ENCODE measurements around the gene PNLIPRP1. TPM values are rescaled to one million over a fixed set of nuclear protein-coding genes. Genes with fewer than 3 reads are reported as not detected.

Gene PNLIPRP1
- total and polyA plus RNA-seq, 10 of the 15 experiments (the other 5 are each of a cell fraction or from before 2014, with no cell fraction given) = 0.74 TPM; not detected in 9

DNA sequence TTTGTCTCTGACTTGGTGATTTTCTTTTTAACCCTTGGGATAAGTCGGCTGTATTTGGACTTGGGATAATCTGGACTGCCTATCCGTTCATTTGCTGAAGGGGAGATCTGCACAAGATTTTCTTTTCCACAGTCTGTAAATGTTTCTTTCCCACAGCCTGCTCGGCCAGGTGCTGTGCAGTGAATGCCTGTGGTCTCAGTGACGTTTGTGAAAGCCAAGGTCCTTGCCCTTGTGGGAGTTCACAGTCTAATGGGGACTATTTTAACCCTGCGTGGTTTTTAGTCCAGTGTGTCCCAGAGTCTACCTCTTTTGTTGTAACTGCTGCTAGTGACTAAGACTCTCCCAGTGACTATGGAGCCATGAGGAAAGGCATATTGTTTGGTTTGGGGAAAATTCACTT is 36.1 kb upstream of the PNLIPRP1 start:
- intact Hi-C loops (cut with micrococcal nuclease; ENCODE audit: unreplicated experiment) = no loop called here
- H3K4me2 ChIP-seq (ENCODE audit: control insufficient read depth, insufficient read depth) = no peak overlapping the region

More for the DNA sequence above, 36.1 kb upstream of the PNLIPRP1 start:
- Histone ChIP-seq H3K27ac (ENCODE audit: control insufficient read depth, insufficient read depth) (no peak overlapping the region), H3K9me3 (replicated peaks; ENCODE audit: control insufficient read depth, insufficient read depth, low read length) (no peaks in the 10 kb centered on the region), H3K4me1 (ENCODE audit: control insufficient read depth, insufficient read depth, low read length) (no peaks in the 10 kb centered on the region), H3K9ac (ENCODE audit: control insufficient read depth, insufficient read depth, low read length) (no peak overlapping the region), H2AFZ (ENCODE audit: control insufficient read depth, low read depth, low read length) (no peak overlapping the region), H3K79me2 (ENCODE audit: control insufficient read depth, insufficient read depth, low read length) (no peaks in the 10 kb centered on the region), H3K4me3 (no peak overlapping the region), H4K20me1 (ENCODE audit: control insufficient read depth, insufficient read depth) (no peaks in the 10 kb centered on the region), H3K36me3 (ENCODE audit: control insufficient read depth in 2 of 2, insufficient read depth in 2 of 2, low read length in 1 of 2) (no peaks in the 10 kb centered on the region), H3K27me3 (replicated peaks in 1 of 2; ENCODE audit: control insufficient read depth in 2 of 2, insufficient read depth in 2 of 2, low read length in 1 of 2) (no peaks in the 10 kb centered on the region)
- DNase-seq (ENCODE audit: low read depth, low spot score) (no peak), FAIRE-seq (no peak), ATAC-seq (no peak)
- WGBS (ENCODE audit: insufficient coverage, insufficient replicate concordance, low lambda C conversion rate, missing lambda C conversion rate) = 31% methylated on average over 5 of the region's 5 CpGs
- BruUV-seq (replicated peaks) = no TSS peak
- CTCF ChIA-PET = no interaction called here
- RAD21 ChIA-PET (ENCODE audit: unreplicated experiment) = no interaction called here
- TF ChIP-seq JUND (IDR thresholded peaks at IDR 0.05; ENCODE audit: low read depth, low read length) (no peak), CHD1 (IDR thresholded peaks at IDR 0.05; ENCODE audit: low read depth, low read length) (no peak), SMAD5 (IDR thresholded peaks at IDR 0.05; ENCODE audit: low read depth) (no peak), CEBPB (IDR thresholded peaks at IDR 0.05; ENCODE audit: borderline replicate concordance in 1 of 2, low read depth in 2 of 2, low read length in 2 of 2) (no peak), SMC3 (IDR thresholded peaks at IDR 0.05; ENCODE audit: borderline replicate concordance, low read length) (no peak), SUPT20H (IDR thresholded peaks at IDR 0.05; ENCODE audit: borderline replicate concordance, control insufficient read depth, low read depth, low read length) (no peak), BRCA1 (IDR thresholded peaks at IDR 0.05; ENCODE audit: low read depth, low read length) (no peak), ZNF217 (IDR thresholded peaks at IDR 0.05) (no peak), ZNF274 (IDR thresholded peaks at IDR 0.05; ENCODE audit: insufficient read depth, insufficient read length) (no peak), PAX8 (IDR thresholded peaks at IDR 0.05) (no peak)
- TF ChIP-seq, protein P1, sequence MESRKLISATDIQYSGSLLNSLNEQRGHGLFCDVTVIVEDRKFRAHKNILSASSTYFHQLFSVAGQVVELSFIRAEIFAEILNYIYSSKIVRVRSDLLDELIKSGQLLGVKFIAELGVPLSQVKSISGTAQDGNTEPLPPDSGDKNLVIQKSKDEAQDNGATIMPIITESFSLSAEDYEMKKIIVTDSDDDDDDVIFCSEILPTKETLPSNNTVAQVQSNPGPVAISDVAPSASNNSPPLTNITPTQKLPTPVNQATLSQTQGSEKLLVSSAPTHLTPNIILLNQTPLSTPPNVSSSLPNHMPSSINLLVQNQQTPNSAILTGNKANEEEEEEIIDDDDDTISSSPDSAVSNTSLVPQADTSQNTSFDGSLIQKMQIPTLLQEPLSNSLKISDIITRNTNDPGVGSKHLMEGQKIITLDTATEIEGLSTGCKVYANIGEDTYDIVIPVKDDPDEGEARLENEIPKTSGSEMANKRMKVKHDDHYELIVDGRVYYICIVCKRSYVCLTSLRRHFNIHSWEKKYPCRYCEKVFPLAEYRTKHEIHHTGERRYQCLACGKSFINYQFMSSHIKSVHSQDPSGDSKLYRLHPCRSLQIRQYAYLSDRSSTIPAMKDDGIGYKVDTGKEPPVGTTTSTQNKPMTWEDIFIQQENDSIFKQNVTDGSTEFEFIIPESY (IDR thresholded peaks at IDR 0.05) = no peak
- TF ChIP-seq, protein P2, sequence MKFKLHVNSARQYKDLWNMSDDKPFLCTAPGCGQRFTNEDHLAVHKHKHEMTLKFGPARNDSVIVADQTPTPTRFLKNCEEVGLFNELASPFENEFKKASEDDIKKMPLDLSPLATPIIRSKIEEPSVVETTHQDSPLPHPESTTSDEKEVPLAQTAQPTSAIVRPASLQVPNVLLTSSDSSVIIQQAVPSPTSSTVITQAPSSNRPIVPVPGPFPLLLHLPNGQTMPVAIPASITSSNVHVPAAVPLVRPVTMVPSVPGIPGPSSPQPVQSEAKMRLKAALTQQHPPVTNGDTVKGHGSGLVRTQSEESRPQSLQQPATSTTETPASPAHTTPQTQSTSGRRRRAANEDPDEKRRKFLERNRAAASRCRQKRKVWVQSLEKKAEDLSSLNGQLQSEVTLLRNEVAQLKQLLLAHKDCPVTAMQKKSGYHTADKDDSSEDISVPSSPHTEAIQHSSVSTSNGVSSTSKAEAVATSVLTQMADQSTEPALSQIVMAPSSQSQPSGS (IDR thresholded peaks at IDR 0.05; ENCODE audit: low read length) = no peak
- TF ChIP-seq, protein P3, sequence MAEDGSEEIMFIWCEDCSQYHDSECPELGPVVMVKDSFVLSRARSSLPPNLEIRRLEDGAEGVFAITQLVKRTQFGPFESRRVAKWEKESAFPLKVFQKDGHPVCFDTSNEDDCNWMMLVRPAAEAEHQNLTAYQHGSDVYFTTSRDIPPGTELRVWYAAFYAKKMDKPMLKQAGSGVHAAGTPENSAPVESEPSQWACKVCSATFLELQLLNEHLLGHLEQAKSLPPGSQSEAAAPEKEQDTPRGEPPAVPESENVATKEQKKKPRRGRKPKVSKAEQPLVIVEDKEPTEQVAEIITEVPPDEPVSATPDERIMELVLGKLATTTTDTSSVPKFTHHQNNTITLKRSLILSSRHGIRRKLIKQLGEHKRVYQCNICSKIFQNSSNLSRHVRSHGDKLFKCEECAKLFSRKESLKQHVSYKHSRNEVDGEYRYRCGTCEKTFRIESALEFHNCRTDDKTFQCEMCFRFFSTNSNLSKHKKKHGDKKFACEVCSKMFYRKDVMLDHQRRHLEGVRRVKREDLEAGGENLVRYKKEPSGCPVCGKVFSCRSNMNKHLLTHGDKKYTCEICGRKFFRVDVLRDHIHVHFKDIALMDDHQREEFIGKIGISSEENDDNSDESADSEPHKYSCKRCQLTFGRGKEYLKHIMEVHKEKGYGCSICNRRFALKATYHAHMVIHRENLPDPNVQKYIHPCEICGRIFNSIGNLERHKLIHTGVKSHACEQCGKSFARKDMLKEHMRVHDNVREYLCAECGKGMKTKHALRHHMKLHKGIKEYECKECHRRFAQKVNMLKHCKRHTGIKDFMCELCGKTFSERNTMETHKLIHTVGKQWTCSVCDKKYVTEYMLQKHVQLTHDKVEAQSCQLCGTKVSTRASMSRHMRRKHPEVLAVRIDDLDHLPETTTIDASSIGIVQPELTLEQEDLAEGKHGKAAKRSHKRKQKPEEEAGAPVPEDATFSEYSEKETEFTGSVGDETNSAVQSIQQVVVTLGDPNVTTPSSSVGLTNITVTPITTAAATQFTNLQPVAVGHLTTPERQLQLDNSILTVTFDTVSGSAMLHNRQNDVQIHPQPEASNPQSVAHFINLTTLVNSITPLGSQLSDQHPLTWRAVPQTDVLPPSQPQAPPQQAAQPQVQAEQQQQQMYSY (CRISPR knock-in tag; IDR thresholded peaks at IDR 0.05) = no peak
- in situ Hi-C loops (cut with MboI) = no loop called here
- POLR2A ChIA-PET = no interaction called here
- SMC1A ChIA-PET (ENCODE audit: uncharacterized antibody, unreplicated experiment) = no interaction called here
